ENCODE measurements around the gene TTLL5.

DNA sequence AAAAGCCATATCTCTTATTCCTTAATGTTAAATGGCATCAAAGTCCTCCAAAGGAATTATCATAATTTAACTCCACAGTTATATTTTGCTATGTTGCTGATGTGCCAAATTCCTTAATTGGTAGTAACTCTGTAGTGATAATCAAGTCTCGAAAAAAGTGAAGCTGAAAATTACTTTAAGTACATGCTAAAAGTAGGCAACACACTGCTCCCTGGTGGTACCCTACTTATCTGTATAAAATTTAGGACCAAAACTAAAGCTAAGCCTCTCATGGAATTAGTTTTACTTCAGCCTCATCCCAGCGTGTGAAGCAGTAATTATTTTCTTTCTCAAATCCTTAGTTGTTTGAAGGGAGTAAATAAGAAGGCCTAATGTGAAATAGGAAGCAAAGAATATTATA, 132.8 kb downstream of the TTLL5 start:
- TF ChIP-seq POLR2A (IDR thresholded peaks at IDR 0.05): no peak
- peak in 3 of 4 experiments; percentile 8 to 43 (median 30) for TF ChIP-seq CTCF (IDR thresholded peaks at IDR 0.05)
